Measurements from ENCODE around the gene FHAD1. TPM values are rescaled to one million over a fixed set of nuclear protein-coding genes. Genes with fewer than 3 reads are reported as not detected.

FHAD1 gene
- total and polyA plus RNA-seq, 2 of the 13 experiments (the other 11 are each of a cell fraction or from before 2014, with no cell fraction given): not detected

GRCh38 chr1:15321601-15322000, 74.6 kb downstream of the FHAD1 start:
- Histone ChIP-seq H2AFZ (ENCODE audit: low read length) (no peak overlapping the region), H3K4me3 (replicated peaks in 1 of 3; ENCODE audit: insufficient read depth in 1 of 3, low read depth in 2 of 3, low read length in 3 of 3) (no peak overlapping the region), H3K79me2 (ENCODE audit: insufficient read depth, low read length) (no peaks in the 10 kb centered on the region), H3K4me2 (ENCODE audit: low read depth, low read length) (no peak overlapping the region), H3K36me3 (replicated peaks in 1 of 2; ENCODE audit: control insufficient read depth in 1 of 2, insufficient read depth in 2 of 2, low read length in 2 of 2) (no peaks in the 10 kb centered on the region), H3K27ac (ENCODE audit: extremely low read length, insufficient read depth, low read length) (no peak overlapping the region), H3K9ac (ENCODE audit: insufficient read depth, low read depth, low read length) (no peak overlapping the region), H3K4me1 (ENCODE audit: insufficient read depth, low read length) (peaks cover 13% of the 10 kb centered on the region; the same call in 1 of the 2 replicates), H3K27me3 (ENCODE audit: control insufficient read depth in 1 of 2, insufficient read depth in 2 of 2, low read length in 2 of 2) (peaks cover 2 to 26% of the 10 kb centered on the region in 2 experiments; a peak in 3 of 5 replicates), H4K20me1 (ENCODE audit: insufficient read depth, low read length) (no peaks in the 10 kb centered on the region), H3K9me3 (ENCODE audit: low read length) (no peaks in the 10 kb centered on the region)
- no TSS peak for BruUV-seq (replicated peaks)
- WGBS (ENCODE audit: low lambda C conversion rate): 48% methylated on average over 2 of the region's 2 CpGs
- ChIA-PET POLR2A (no interaction called here), CTCF (ENCODE audit: low intra/inter-chr PET ratio, low total read pairs) (interaction anchor here (1.3 kb wide), 1 partner anchor 110 kb away, joined by 3 read pairs; no protein-coding TSS in a partner anchor)
- DNase-seq (ENCODE audit: low spot score) (no peak), FAIRE-seq (no peak), ATAC-seq (no peak)
- intact Hi-C loops (cut with micrococcal nuclease; ENCODE audit: unreplicated experiment): no loop called here
- in situ Hi-C loops (cut with HindIII; ENCODE audit: extremely low pct_ligation_motif_present, low pct_unique_long_range_greater_than_20kb): no loop called here
- TF ChIP-seq MEIS2 (CRISPR knock-in tag; IDR thresholded peaks at IDR 0.05): no peak
- TF ChIP-seq, protein P1, sequence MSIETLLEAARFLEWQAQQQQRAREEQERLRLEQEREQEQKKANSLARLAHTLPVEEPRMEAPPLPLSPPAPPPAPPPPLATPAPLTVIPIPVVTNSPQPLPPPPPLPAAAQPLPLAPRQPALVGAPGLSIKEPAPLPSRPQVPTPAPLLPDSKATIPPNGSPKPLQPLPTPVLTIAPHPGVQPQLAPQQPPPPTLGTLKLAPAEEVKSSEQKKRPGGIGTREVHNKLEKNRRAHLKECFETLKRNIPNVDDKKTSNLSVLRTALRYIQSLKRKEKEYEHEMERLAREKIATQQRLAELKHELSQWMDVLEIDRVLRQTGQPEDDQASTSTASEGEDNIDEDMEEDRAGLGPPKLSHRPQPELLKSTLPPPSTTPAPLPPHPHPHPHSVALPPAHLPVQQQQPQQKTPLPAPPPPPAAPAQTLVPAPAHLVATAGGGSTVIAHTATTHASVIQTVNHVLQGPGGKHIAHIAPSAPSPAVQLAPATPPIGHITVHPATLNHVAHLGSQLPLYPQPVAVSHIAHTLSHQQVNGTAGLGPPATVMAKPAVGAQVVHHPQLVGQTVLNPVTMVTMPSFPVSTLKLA (IDR thresholded peaks at IDR 0.05): peak; percentile 84

GRCh38 chr1:15322648-15323350, 75.8 kb downstream of the FHAD1 start:
- no peak overlapping the region for H3K4me3 ChIP-seq (replicated peaks in 1 of 3; ENCODE audit: insufficient read depth in 1 of 3, low read depth in 2 of 3, low read length in 3 of 3)
- H3K79me2 ChIP-seq (ENCODE audit: insufficient read depth, low read length): no peaks in the 10 kb centered on the region
- no peak overlapping the region for H3K27ac ChIP-seq (ENCODE audit: extremely low read length, insufficient read depth, low read length)
- H3K4me1 ChIP-seq (ENCODE audit: insufficient read depth, low read length): peaks cover 9% of the 10 kb centered on the region; the same call in 1 of the 2 replicates
- ATAC-seq (peak; percentile 53), DNase-seq (ENCODE audit: low spot score) (no peak), FAIRE-seq (no peak)
- no peak overlapping the region for H2AFZ ChIP-seq (ENCODE audit: low read length)
- WGBS (ENCODE audit: low lambda C conversion rate): 49% methylated on average over 14 of the region's 14 CpGs
- H3K9ac ChIP-seq (ENCODE audit: insufficient read depth, low read depth, low read length): no peak overlapping the region
- intact Hi-C loops (cut with micrococcal nuclease; ENCODE audit: unreplicated experiment): loop anchor here (1.0 kb wide), 1 partner anchor 109 kb away; no protein-coding TSS in a partner anchor
- peaks cover 5 to 32% of the 10 kb centered on the region in 2 experiments; a peak in 3 of 5 replicates for H3K27me3 ChIP-seq (ENCODE audit: control insufficient read depth in 1 of 2, insufficient read depth in 2 of 2, low read length in 2 of 2)
- in situ Hi-C loops (cut with HindIII; ENCODE audit: extremely low pct_ligation_motif_present, low pct_unique_long_range_greater_than_20kb): no loop called here
- no TSS peak for BruUV-seq (replicated peaks)
- H3K9me3 ChIP-seq (ENCODE audit: low read length): no peaks in the 10 kb centered on the region
- ChIA-PET CTCF (ENCODE audit: low intra/inter-chr PET ratio, low total read pairs) (interaction anchor here (1.1 to 2.7 kb wide), 5 partner anchors 17 to 179 kb away, joined by 3 to 47 read pairs (median 4); partner anchors contain the start of gene EFHD2), POLR2A (no interaction called here)
- H3K4me2 ChIP-seq (ENCODE audit: low read depth, low read length): peak overlapping the region; percentile 3; the same call in 1 of the 2 replicates
- no peaks in the 10 kb centered on the region for H3K36me3 ChIP-seq (replicated peaks in 1 of 2; ENCODE audit: control insufficient read depth in 1 of 2, insufficient read depth in 2 of 2, low read length in 2 of 2)
- no peaks in the 10 kb centered on the region for H4K20me1 ChIP-seq (ENCODE audit: insufficient read depth, low read length)
- TF ChIP-seq ZNF160 (CRISPR knock-in tag; IDR thresholded peaks at IDR 0.05) (no peak), MAF1 (CRISPR knock-in tag; IDR thresholded peaks at IDR 0.05; ENCODE audit: borderline replicate concordance) (no peak), ZBTB46 (CRISPR knock-in tag; IDR thresholded peaks at IDR 0.05; ENCODE audit: borderline replicate concordance) (no peak), ZNF124 (CRISPR knock-in tag; IDR thresholded peaks at IDR 0.05) (no peak), ZFP91 (CRISPR knock-in tag; IDR thresholded peaks at IDR 0.05; ENCODE audit: borderline replicate concordance) (no peak)
- TF ChIP-seq, protein P2, sequence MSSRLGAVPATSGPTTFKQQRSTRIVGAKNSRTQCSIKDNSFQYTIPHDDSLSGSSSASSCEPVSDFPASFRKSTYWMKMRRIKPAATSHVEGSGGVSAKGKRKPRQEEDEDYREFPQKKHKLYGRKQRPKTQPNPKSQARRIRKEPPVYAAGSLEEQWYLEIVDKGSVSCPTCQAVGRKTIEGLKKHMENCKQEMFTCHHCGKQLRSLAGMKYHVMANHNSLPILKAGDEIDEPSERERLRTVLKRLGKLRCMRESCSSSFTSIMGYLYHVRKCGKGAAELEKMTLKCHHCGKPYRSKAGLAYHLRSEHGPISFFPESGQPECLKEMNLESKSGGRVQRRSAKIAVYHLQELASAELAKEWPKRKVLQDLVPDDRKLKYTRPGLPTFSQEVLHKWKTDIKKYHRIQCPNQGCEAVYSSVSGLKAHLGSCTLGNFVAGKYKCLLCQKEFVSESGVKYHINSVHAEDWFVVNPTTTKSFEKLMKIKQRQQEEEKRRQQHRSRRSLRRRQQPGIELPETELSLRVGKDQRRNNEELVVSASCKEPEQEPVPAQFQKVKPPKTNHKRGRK (CRISPR knock-in tag; IDR thresholded peaks at IDR 0.05): no peak

Measured in HepG2 (cell line).